BJ (cell line): ENCODE data around the gene FSTL4. TPM values are rescaled to one million over a fixed set of nuclear protein-coding genes. Genes with fewer than 3 reads are reported as not detected.

ENCODE experiments used
- CTCF ChIA-PET: fragments of 350-600 bp; formaldehyde crosslinking; extraction: SDS; loops from one replicate; lab custom pipeline; 2021; ENCODE audit warnings: antibody characterized with exemption, inconsistent platforms; lab: Yijun Ruan, JAX
- POLR2A ChIA-PET: fragments of 300-600 bp; sonication (Branson Sonifier 250); formaldehyde crosslinking; extraction: SDS; loops from one replicate; lab custom pipeline; 2021; ENCODE audit warnings: antibody characterized with exemption; lab: Charles Lee
- DNase-seq: peaks from one replicate; pipeline ENCODE4 v3.0.0-alpha.2; 2011; ENCODE audit warnings: low read depth
- H3K27me3 ChIP-seq: 2 replicates; pipeline ENCODE4 v1.6.0; 2011; ENCODE audit warnings: low read length; ENCODE audit not compliant: control insufficient read depth, insufficient read depth
- H3K36me3 ChIP-seq: 2 replicates; pipeline ENCODE4 v1.5.1; 2011; ENCODE audit warnings: low read length; ENCODE audit not compliant: control insufficient read depth, insufficient read depth
- H3K4me3 ChIP-seq: 2 replicates; pipeline ENCODE4 v1.5.1; 2011; ENCODE audit warnings: low read depth, mild to moderate bottlenecking, control low read depth, low read length
- CTCF ChIP-seq: IDR thresholded peaks from 2 replicates; pipeline ENCODE4 v1.5.1; 2011; ENCODE audit warnings: low read depth, mild to moderate bottlenecking, control low read depth, inconsistent platforms, low read length, moderate library complexity; ENCODE audit not compliant: insufficient read depth
- polyA plus RNA-seq: library from polyadenylated mRNA; depleted of rRNA; stranded (reverse); fragments of >200 nt; gene quantifications from 2 replicates; pipeline ENCODE4 v1.2.3, GENCODE V29; 2011

FSTL4 gene
- polyA plus RNA-seq, 1 experiment: not detected

GRCh38 chr5:133295520-133295919 lies 316.8 kb downstream of the FSTL4 start:
- POLR2A ChIA-PET: no interaction called here
- CTCF ChIA-PET: no interaction called here
- Histone ChIP-seq H3K27me3 (no peaks in the 10 kb centered on the region; the same call in 1 of the 2 replicates), H3K36me3 (no peaks in the 10 kb centered on the region), H3K4me3 (no peak overlapping the region)
- DNase-seq: no peak
- no peak for TF ChIP-seq CTCF

- CTCF ChIA-PET: no interaction called here
Measured at GRCh38 chr5:133294380-133294779, 318.0 kb downstream of the FSTL4 start.

GRCh38 chr5:133293960-133294359 lies 318.4 kb downstream of the FSTL4 start:
- H3K4me3 ChIP-seq: no peak overlapping the region
- no peaks in the 10 kb centered on the region; the same call in 1 of the 2 replicates for H3K27me3 ChIP-seq
- ChIA-PET CTCF (no interaction called here), POLR2A (no interaction called here)
- no peak for DNase-seq
- TF ChIP-seq CTCF: no peak
- no peaks in the 10 kb centered on the region for H3K36me3 ChIP-seq

More at GRCh38 chr5:133294380-133294779, 318.0 kb downstream of the FSTL4 start:
- Histone ChIP-seq H3K36me3 (no peaks in the 10 kb centered on the region), H3K27me3 (no peaks in the 10 kb centered on the region; the same call in 1 of the 2 replicates), H3K4me3 (no peak overlapping the region)
- TF ChIP-seq CTCF: no peak
- POLR2A ChIA-PET: no interaction called here
- no peak for DNase-seq

- Histone ChIP-seq H3K27me3 (no peaks in the 10 kb centered on the region; the same call in 1 of the 2 replicates), H3K4me3 (no peak overlapping the region), H3K36me3 (no peaks in the 10 kb centered on the region)
- ChIA-PET POLR2A (no interaction called here), CTCF (interaction anchor here (0.6 kb wide), 1 partner anchor 115 kb away, joined by 4 read pairs; no protein-coding TSS in a partner anchor)
- no peak for TF ChIP-seq CTCF
- no peak for DNase-seq
Measured at GRCh38 chr5:133292300-133292699, 320.0 kb downstream of the FSTL4 start.

GRCh38 chr5:133291524-133291923 lies 320.8 kb downstream of the FSTL4 start:
- DNase-seq: no peak
- no peak overlapping the region for H3K4me3 ChIP-seq
- H3K36me3 ChIP-seq: no peaks in the 10 kb centered on the region
- POLR2A ChIA-PET: no interaction called here
- no peaks in the 10 kb centered on the region; the same call in 1 of the 2 replicates for H3K27me3 ChIP-seq
- CTCF ChIA-PET: no interaction called here
- no peak for TF ChIP-seq CTCF
